ENCODE results near the gene ITCH.

GRCh38 chr20:34493646-34494045 lies 130.6 kb downstream of the ITCH start:
- no peak for TF ChIP-seq EZH2 (IDR thresholded peaks at IDR 0.05)
- no peak for TF ChIP-seq POLR2AphosphoS5 (IDR thresholded peaks at IDR 0.05; ENCODE audit: borderline replicate concordance, low read depth, low read length)
- no peak for TF ChIP-seq FOXP2 (optimal IDR thresholded peaks at IDR 0.05; ENCODE audit: control extremely low read depth, extremely low read length, insufficient read depth)

Measured in SK-N-MC (cell line).